Mucosa of rectum (tissue), 2 donors: Measurements from ENCODE around the gene EPM2A.

Source experiments
- H3K27ac ChIP-seq, 2 donors: one replicate each; pipeline ENCODE4 v1.7.0; 2013; ENCODE audit warnings: inconsistent platforms in 2 of 2, low read depth in 2 of 2, low read length in 2 of 2
- H3K27me3 ChIP-seq, 2 donors: one replicate each; pipeline ENCODE4 v1.7.0; 2013; ENCODE audit warnings: low read length in 2 of 2; ENCODE audit not compliant: control insufficient read depth in 2 of 2, insufficient read depth in 2 of 2
- H3K36me3 ChIP-seq, 2 donors: one replicate each; pipeline ENCODE4 v1.7.0; 2013; ENCODE audit warnings: low read length in 2 of 2; ENCODE audit not compliant: control insufficient read depth in 2 of 2, insufficient read depth in 2 of 2
- H3K4me1 ChIP-seq, 2 donors: one replicate each; pipeline ENCODE4 v1.7.0; 2013; ENCODE audit warnings: low read length in 2 of 2, mild to moderate bottlenecking in 1 of 2; ENCODE audit not compliant: control insufficient read depth in 2 of 2, insufficient read depth in 2 of 2
- H3K4me3 ChIP-seq, 2 donors: one replicate each; pipeline ENCODE4 v1.7.0; 2013; ENCODE audit warnings: low read length in 2 of 2
- H3K9ac ChIP-seq, 2 donors: one replicate each; pipeline ENCODE4 v1.7.0; 2013; ENCODE audit warnings: low read length in 2 of 2, low read depth in 1 of 2, mild to moderate bottlenecking in 1 of 2
- H3K9me3 ChIP-seq, 2 donors: one replicate each; pipeline ENCODE4 v1.7.0; 2013; ENCODE audit warnings: low read length in 2 of 2; ENCODE audit not compliant: control insufficient read depth in 2 of 2
- donor health status: healthy.
- donor health status: Normal muscosa, but diverticular disease.

EPM2A gene

GRCh38 chr6:145588981-145589380 lies 146.3 kb downstream of the EPM2A start:
- Histone ChIP-seq H3K4me1 (no peaks in the 10 kb centered on the region), H3K27ac (no peak overlapping the region), H3K9ac (no peak overlapping the region), H3K9me3 (no peaks in the 10 kb centered on the region), H3K27me3 (no peaks in the 10 kb centered on the region), H3K4me3 (no peak overlapping the region), H3K36me3 (no peaks in the 10 kb centered on the region)

- Histone ChIP-seq H3K27me3 (no peaks in the 10 kb centered on the region), H3K36me3 (no peaks in the 10 kb centered on the region), H3K9me3 (no peaks in the 10 kb centered on the region), H3K27ac (no peak overlapping the region), H3K4me1 (no peaks in the 10 kb centered on the region), H3K9ac (no peak overlapping the region), H3K4me3 (no peak overlapping the region)
These were observed 148.0 kb downstream of the EPM2A start for GRCh38 chr6:145587334-145587733.

- no peaks in the 10 kb centered on the region for H3K36me3 ChIP-seq
- no peak overlapping the region for H3K27ac ChIP-seq
- H3K9ac ChIP-seq = no peak overlapping the region
- H3K27me3 ChIP-seq = no peaks in the 10 kb centered on the region
- H3K4me1 ChIP-seq = no peaks in the 10 kb centered on the region
- no peak overlapping the region for H3K4me3 ChIP-seq
- H3K9me3 ChIP-seq = no peaks in the 10 kb centered on the region
These were observed 151.6 kb downstream of the EPM2A start for GRCh38 chr6:145583753-145584152.
